GM19438 (cell line): ENCODE data around the gene MTR.

Experiments
- ATAC-seq: cut with Tn5 transposase; IDR thresholded peaks from one replicate; pipeline ENCODE4 v1.9.1; 2021; ENCODE audit warnings: low read depth; ENCODE audit not compliant: unreplicated experiment

The MTR gene

DNA sequence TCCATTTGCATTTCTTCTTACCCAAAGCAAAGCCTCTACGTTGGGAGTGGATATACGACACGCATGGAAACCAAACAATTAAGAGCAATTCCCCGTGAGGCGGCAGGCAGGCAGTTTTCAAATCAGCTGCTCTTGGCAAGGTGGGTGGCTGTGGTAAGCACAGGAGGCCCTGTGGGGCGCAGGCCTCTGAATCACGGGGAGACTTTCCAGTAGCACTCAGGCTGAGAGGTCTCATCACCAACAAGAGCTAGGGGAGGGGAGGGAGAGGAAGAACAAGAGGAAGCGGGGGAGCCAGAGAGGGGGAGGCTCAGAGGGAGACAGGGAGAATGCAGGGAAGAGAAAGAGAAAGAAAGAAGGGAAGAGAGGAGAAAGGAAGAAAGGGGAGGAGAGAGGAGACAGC is 152.7 kb downstream of the MTR start:
- ATAC-seq = no peak

GRCh38 chr1:236948381-236948780 is 153.3 kb downstream of the MTR start:
- no peak for ATAC-seq

- no peak for ATAC-seq
Measured at GRCh38 chr1:236948996-236949395, 153.9 kb downstream of the MTR start.

DNA sequence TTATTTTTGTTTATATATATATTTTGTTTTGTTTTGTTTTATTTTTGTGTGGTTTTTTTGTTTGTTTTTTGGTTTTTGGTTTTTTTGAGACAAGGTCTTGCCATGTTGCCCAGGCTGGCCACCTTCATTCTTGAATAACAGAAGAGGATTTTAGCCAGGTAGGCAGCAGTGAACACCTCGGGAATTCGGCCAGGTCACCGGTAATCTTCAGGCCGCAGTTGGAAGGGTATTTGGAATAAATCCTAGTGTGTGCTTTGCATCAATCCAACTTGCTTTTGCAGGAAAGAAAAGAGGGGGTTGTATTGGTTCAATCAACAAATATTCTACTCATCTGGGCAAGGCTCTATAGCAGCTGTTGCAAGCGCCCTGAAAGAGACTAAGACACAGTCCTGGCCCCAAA is 155.3 kb downstream of the MTR start:
- ATAC-seq = no peak

DNA sequence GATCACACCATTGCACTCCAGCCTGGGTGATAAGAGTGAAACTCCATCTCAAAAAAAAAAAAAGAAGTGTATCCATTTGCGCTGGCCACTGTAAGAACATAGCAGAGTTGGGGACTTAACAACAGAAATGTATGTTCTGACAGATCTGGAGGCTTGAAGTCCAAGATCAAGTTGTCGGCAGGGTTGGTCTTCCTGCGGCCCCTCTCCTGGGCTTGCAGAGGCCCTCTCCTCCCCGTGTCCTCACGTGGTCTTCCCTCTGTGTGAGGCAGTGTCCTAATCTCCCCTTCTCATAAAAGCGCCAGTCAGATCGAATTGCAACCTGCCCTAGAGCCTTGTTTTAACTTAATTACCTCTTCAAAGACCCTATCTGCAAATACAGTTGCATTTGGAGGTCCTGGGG is 156.6 kb downstream of the MTR start:
- no peak for ATAC-seq

- ATAC-seq = no peak
Measured at GRCh38 chr1:236952246-236953003, 157.3 kb downstream of the MTR start.

DNA sequence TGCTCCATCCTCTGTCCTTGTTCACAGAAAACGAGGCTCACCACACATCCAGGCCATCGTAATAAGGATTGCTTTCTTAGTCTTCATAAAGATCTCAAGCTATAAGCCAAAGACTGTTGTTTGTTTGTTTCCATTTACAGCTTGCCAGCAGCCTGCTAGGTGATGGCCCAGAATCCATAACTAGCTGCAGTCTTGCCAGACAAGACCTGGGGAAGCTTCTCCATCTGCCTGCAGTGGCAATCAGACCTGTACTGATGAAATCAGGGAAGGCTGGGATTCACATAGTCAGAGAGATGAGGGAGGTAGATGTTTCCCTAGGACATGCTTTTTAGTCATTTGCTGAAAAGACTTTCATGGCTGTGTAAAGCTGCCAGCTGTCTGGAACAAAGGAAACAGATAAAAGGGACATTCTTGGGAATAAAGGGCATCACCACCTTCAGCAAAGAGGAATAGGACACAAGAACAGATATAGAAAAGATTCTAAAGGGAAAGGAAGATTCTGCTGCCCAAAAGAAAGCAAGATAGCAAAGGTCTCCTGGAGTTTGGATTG is 158.1 kb downstream of the MTR start:
- ATAC-seq = no peak
